SK-N-SH (cell line): Measurements from ENCODE around the gene MAPK14. TPM values are rescaled to one million over a fixed set of nuclear protein-coding genes. Genes with fewer than 3 reads are reported as not detected.

Source experiments
- CTCF ChIA-PET: fragments of 300-600, 350-600 bp; formaldehyde crosslinking; extraction: SDS; loops from one replicate; lab custom pipeline; 2021; lab: Yijun Ruan, JAX
- POLR2A ChIA-PET: fragments of 350-600 bp; sonication (Branson Sonifier 250); formaldehyde crosslinking; extraction: SDS; loops from one replicate; lab custom pipeline; 2020; ENCODE audit warnings: antibody characterized with exemption, inconsistent platforms; lab: Yijun Ruan, JAX
- DNase-seq: peaks from one replicate; pipeline ENCODE4 v3.0.0; 2012
- H2AFZ ChIP-seq: fragments of 200-600 bp; sonication (generic); 2 replicates; pipeline ENCODE4 v1.8.1; 2016; ENCODE audit warnings: antibody characterized with exemption, mild to moderate bottlenecking, low read depth
- H3F3A ChIP-seq: fragments of 200-600 bp; sonication (generic); replicated peaks from 2 replicates; pipeline ENCODE3; 2016; ENCODE audit warnings: antibody characterized with exemption, mild to moderate bottlenecking; ENCODE audit not compliant: insufficient read depth
- H3K27ac ChIP-seq, 2 experiments: fragments of 200-500 bp in 1 of 2; fragments of 200-600 bp in 1 of 2; sonication (Bioruptor generic) in 1 of 2; sonication (generic), shearing (Covaris generic) in 1 of 2; 2 replicates each; pipeline versions ENCODE4 v1.5.1 to v1.6.1; 2014 to 2016; ENCODE audit warnings: low read depth in 2 of 2, inconsistent platforms in 1 of 2, low read length in 1 of 2, mild to moderate bottlenecking in 1 of 2, mixed read lengths in 1 of 2
- H3K27me3 ChIP-seq: fragments of 200-600 bp; sonication (generic), shearing (Covaris generic); 2 replicates; pipeline ENCODE4 v1.6.1; 2016; ENCODE audit warnings: mixed run types; ENCODE audit not compliant: insufficient read depth
- H3K36me3 ChIP-seq, 2 experiments: fragments of 200-500 bp in 1 of 2; fragments of 200-600 bp in 1 of 2; sonication (Bioruptor generic) in 1 of 2; sonication (generic) in 1 of 2; replicated peaks in 1 of 2; 2 replicates each; pipeline versions ENCODE3 to v1.5.1; 2014 to 2016; ENCODE audit warnings: low read length in 1 of 2, mild to moderate bottlenecking in 1 of 2; ENCODE audit not compliant: insufficient read depth in 2 of 2, control insufficient read depth in 1 of 2
- H3K4me1 ChIP-seq, 2 experiments: fragments of 200-500 bp in 1 of 2; fragments of 200-600 bp in 1 of 2; sonication (Bioruptor generic) in 1 of 2; sonication (generic), shearing (Covaris generic) in 1 of 2; 2 replicates each; pipeline versions ENCODE4 v1.5.1 to v1.6.1; 2014 to 2016; ENCODE audit warnings: low read depth in 1 of 2, low read length in 1 of 2, mixed run types in 1 of 2; ENCODE audit not compliant: insufficient read depth in 2 of 2, control insufficient read depth in 1 of 2
- H3K4me2 ChIP-seq: fragments of 200-600 bp; sonication (generic), shearing (Covaris generic); 2 replicates; pipeline ENCODE4 v1.6.1; 2017; ENCODE audit warnings: mixed run types
- H3K4me3 ChIP-seq, 2 experiments: fragments of 200-500 bp in 1 of 2; fragments of 200-600 bp in 1 of 2; sonication (Bioruptor generic) in 1 of 2; sonication (generic), shearing (Covaris generic) in 1 of 2; 2 replicates each; pipeline versions ENCODE4 v1.5.1 to v1.8.1; 2014 to 2016; ENCODE audit warnings: low read depth in 2 of 2, inconsistent platforms in 1 of 2, low read length in 1 of 2, mild to moderate bottlenecking in 1 of 2, mixed read lengths in 1 of 2, moderate library complexity in 1 of 2
- H3K79me2 ChIP-seq: fragments of 200-600 bp; sonication (generic); 2 replicates; pipeline ENCODE4 v1.8.1; 2017; ENCODE audit warnings: mild to moderate bottlenecking; ENCODE audit not compliant: insufficient read depth
- H3K9ac ChIP-seq: fragments of 200-600 bp; sonication (generic); 2 replicates; pipeline ENCODE4 v1.6.1; 2017; ENCODE audit warnings: mixed run types
- H3K9me2 ChIP-seq: fragments of 200-600 bp; sonication (generic); 2 replicates; pipeline ENCODE4 v1.6.1; 2017; ENCODE audit warnings: mixed run types
- H3K9me3 ChIP-seq: fragments of 200-600 bp; sonication (generic); 2 replicates; pipeline ENCODE4 v1.6.1; 2017; ENCODE audit warnings: mixed run types, mild to moderate bottlenecking, moderate library complexity
- H4K20me1 ChIP-seq: fragments of 200-600 bp; sonication (generic); 2 replicates; pipeline ENCODE4 v1.6.1; 2017; ENCODE audit warnings: mild to moderate bottlenecking, mixed run types; ENCODE audit not compliant: insufficient read depth
- CHD2 ChIP-seq: fragments of 150-350 bp; IDR thresholded peaks from 2 replicates; pipeline ENCODE4 v1.6.1; 2018; ENCODE audit warnings: low read length; ENCODE audit not compliant: partially characterized antibody
- EP300 ChIP-seq, 2 experiments: IDR thresholded peaks; 2 replicates each; pipeline versions ENCODE4 v1.4.0 to v1.6.1; 2012; ENCODE audit warnings: borderline replicate concordance in 1 of 2, low read depth in 1 of 2, low read length in 1 of 2
- FOSL2 ChIP-seq: IDR thresholded peaks from 2 replicates; pipeline ENCODE4 v1.4.0; 2012; ENCODE audit warnings: low read depth, mild to moderate bottlenecking, moderate library complexity, borderline replicate concordance
- FOXJ3 ChIP-seq: sonication (generic); formaldehyde crosslinking; IDR thresholded peaks from 2 replicates; pipeline ENCODE4 v1.5.1; 2020; ENCODE audit warnings: mild to moderate bottlenecking, missing genetic modification reagents
- GABPA ChIP-seq: IDR thresholded peaks from 2 replicates; pipeline ENCODE4 v1.4.0; 2012; ENCODE audit warnings: low read depth, mild to moderate bottlenecking
- MEF2A ChIP-seq: IDR thresholded peaks from 2 replicates; pipeline ENCODE4 v1.4.0; 2012; ENCODE audit warnings: low read depth, borderline replicate concordance
- MXI1 ChIP-seq: IDR thresholded peaks from 2 replicates; pipeline ENCODE4 v1.6.1; 2012; ENCODE audit warnings: mild to moderate bottlenecking, low read depth, low read length, improper control_type of control experiment
- NRF1 ChIP-seq: IDR thresholded peaks from 2 replicates; pipeline ENCODE4 v1.6.1; 2012; ENCODE audit warnings: low read depth, mild to moderate bottlenecking, low read length
- PBX3 ChIP-seq: IDR thresholded peaks from 2 replicates; pipeline ENCODE4; 2012
- POLR2AphosphoS5 ChIP-seq: IDR thresholded peaks from 2 replicates; pipeline ENCODE4 v1.6.1; 2012; ENCODE audit warnings: low read depth, low read length
- RAD21 ChIP-seq: IDR thresholded peaks from 2 replicates; pipeline ENCODE4 v1.6.1; 2012; ENCODE audit warnings: mild to moderate bottlenecking, low read length
- RXRA ChIP-seq: IDR thresholded peaks from 2 replicates; pipeline ENCODE4 v1.4.0; 2012; ENCODE audit warnings: low read depth, mild to moderate bottlenecking, borderline replicate concordance
- SIN3A ChIP-seq: IDR thresholded peaks from 2 replicates; pipeline ENCODE4 v1.6.1; 2012; ENCODE audit warnings: low read depth, mild to moderate bottlenecking, low read length, moderate library complexity, borderline replicate concordance
- TCF12 ChIP-seq: IDR thresholded peaks from 2 replicates; pipeline ENCODE4 v1.4.0; 2012
- TEAD4 ChIP-seq: IDR thresholded peaks from 2 replicates; pipeline ENCODE4 v1.4.0; 2012; ENCODE audit warnings: mild to moderate bottlenecking, borderline replicate concordance; ENCODE audit not compliant: insufficient read depth
- USF1 ChIP-seq: IDR thresholded peaks from 2 replicates; pipeline ENCODE4 v1.4.0; 2012; ENCODE audit warnings: low read depth, borderline replicate concordance
- YY1 ChIP-seq: IDR thresholded peaks from 2 replicates; pipeline ENCODE4 v1.4.0; 2012; ENCODE audit warnings: low read depth, mild to moderate bottlenecking
- whole genome bisulfite sequencing: methylation state at CpG from one replicate; pipeline ENCODE4 v1.1.6; 2017; ENCODE audit warnings: low lambda C conversion rate; 5-methylcytosine and 5-hydroxymethylcytosine counted together
- polyA plus RNA-seq, 3 experiments: library from polyadenylated mRNA; depleted of rRNA; stranded (reverse); fragments of >200 nt; gene quantifications; 2 replicates each; pipeline ENCODE4 v1.2.3, GENCODE V29; 2012
- TF ChIP-seq, protein P1 (sequence below): IDR thresholded peaks from 2 replicates; pipeline ENCODE4 v1.4.0; 2012; ENCODE audit warnings: low read depth
- TF ChIP-seq, protein P2 (sequence below): fragments of 200-600 bp; sonication (generic); IDR thresholded peaks from 2 replicates; pipeline ENCODE4 v1.6.1; 2017; ENCODE audit warnings: antibody characterized with exemption, mild to moderate bottlenecking, moderate library complexity
- TF ChIP-seq, protein P3 (sequence below): IDR thresholded peaks from 2 replicates; pipeline ENCODE4 v1.4.0; 2012; ENCODE audit warnings: low read depth, borderline replicate concordance

MAPK14 gene
- polyA plus RNA-seq, 1 of the 3 experiments (the other 2 are of a cell fraction) = 19.8 TPM

- H3K9ac ChIP-seq = no peak overlapping the region
- H3K9me3 ChIP-seq = no peaks in the 10 kb centered on the region
- H3K36me3 ChIP-seq = peaks cover 0 to 4% of the 10 kb centered on the region in 2 experiments
- no peak overlapping the region for H2AFZ ChIP-seq
- H3K79me2 ChIP-seq = no peaks in the 10 kb centered on the region
- no peaks in the 10 kb centered on the region for H3K27me3 ChIP-seq
- DNase-seq = no peak
- 86% methylated on average over 6 of the region's 6 CpGs for WGBS
- TF ChIP-seq YY1 = no peak
- TF ChIP-seq, protein P1, sequence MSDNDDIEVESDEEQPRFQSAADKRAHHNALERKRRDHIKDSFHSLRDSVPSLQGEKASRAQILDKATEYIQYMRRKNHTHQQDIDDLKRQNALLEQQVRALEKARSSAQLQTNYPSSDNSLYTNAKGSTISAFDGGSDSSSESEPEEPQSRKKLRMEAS = no peak
- TF ChIP-seq FOXJ3 = no peak
- no peak for TF ChIP-seq POLR2AphosphoS5
- TF ChIP-seq FOSL2 = no peak
- TF ChIP-seq MEF2A = no peak
- no peak for TF ChIP-seq USF1
- TF ChIP-seq TEAD4 = no peak
- no peak for TF ChIP-seq MXI1
- TF ChIP-seq GABPA = no peak
- H3K4me2 ChIP-seq = no peak overlapping the region
- ChIA-PET POLR2A (no interaction called here), CTCF (interaction anchor here (2.0 to 2.6 kb wide), 2 partner anchors 20 to 25 kb away, joined by 7 to 12 read pairs; no protein-coding TSS in a partner anchor)
- H3K27ac ChIP-seq = no peak overlapping the region
- no peaks in the 10 kb centered on the region for H3K9me2 ChIP-seq
- no peaks in the 10 kb centered on the region for H4K20me1 ChIP-seq
- H3K4me1 ChIP-seq = peaks cover 0 to 21% of the 10 kb centered on the region in 2 experiments; a peak in 1 of 4 replicates
- H3F3A ChIP-seq = peaks cover 12% of the 10 kb centered on the region
- H3K4me3 ChIP-seq = no peak overlapping the region
Observed at GRCh38 chr6:36120018-36120417, 92.4 kb downstream of the MAPK14 start.

DNA sequence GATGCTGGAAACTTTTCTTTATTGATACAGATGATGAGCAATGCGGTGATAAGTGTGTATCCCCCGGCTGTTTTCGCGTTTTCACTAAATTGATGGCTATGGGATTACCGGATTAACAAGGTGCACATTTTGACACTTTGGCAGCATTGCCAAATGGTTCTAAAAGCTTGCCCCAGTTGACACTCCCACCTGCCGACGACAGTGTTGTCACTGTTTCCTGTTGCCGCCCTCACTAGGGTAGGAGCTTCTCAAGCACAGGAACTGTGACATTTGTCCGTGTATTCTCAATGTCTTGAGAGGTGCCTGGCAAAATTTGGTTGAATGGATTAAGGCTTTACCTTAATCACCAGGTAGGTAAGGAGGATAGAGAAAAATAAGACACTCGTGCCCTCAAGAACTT, 92.9 kb downstream of the MAPK14 start:
- H3K27ac ChIP-seq = no peak overlapping the region
- no peak overlapping the region for H3K4me3 ChIP-seq
- no peaks in the 10 kb centered on the region for H3K9me3 ChIP-seq
- ChIA-PET CTCF (interaction anchor here (1.1 to 2.6 kb wide), 7 partner anchors 11 to 220 kb away, joined by 3 to 12 read pairs (median 7); partner anchors contain the start of gene MAPK14), POLR2A (no interaction called here)
- WGBS = 85% methylated on average over 10 of the region's 10 CpGs
- H4K20me1 ChIP-seq = no peaks in the 10 kb centered on the region
- H2AFZ ChIP-seq = no peak overlapping the region
- peaks cover 0 to 4% of the 10 kb centered on the region in 2 experiments for H3K36me3 ChIP-seq
- no peak for DNase-seq
- H3K27me3 ChIP-seq = no peaks in the 10 kb centered on the region
- no peak overlapping the region for H3K4me2 ChIP-seq
- H3K9ac ChIP-seq = no peak overlapping the region
- H3K4me1 ChIP-seq = peaks cover 0 to 21% of the 10 kb centered on the region in 2 experiments; a peak in 1 of 4 replicates
- H3K79me2 ChIP-seq = no peaks in the 10 kb centered on the region
- no peaks in the 10 kb centered on the region for H3K9me2 ChIP-seq
- H3F3A ChIP-seq = peaks cover 12% of the 10 kb centered on the region
- no peak for TF ChIP-seq RXRA
- TF ChIP-seq, protein P2, sequence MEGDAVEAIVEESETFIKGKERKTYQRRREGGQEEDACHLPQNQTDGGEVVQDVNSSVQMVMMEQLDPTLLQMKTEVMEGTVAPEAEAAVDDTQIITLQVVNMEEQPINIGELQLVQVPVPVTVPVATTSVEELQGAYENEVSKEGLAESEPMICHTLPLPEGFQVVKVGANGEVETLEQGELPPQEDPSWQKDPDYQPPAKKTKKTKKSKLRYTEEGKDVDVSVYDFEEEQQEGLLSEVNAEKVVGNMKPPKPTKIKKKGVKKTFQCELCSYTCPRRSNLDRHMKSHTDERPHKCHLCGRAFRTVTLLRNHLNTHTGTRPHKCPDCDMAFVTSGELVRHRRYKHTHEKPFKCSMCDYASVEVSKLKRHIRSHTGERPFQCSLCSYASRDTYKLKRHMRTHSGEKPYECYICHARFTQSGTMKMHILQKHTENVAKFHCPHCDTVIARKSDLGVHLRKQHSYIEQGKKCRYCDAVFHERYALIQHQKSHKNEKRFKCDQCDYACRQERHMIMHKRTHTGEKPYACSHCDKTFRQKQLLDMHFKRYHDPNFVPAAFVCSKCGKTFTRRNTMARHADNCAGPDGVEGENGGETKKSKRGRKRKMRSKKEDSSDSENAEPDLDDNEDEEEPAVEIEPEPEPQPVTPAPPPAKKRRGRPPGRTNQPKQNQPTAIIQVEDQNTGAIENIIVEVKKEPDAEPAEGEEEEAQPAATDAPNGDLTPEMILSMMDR = no peak
- no peak for TF ChIP-seq RAD21
- TF ChIP-seq CHD2 = no peak
- TF ChIP-seq, protein P3, sequence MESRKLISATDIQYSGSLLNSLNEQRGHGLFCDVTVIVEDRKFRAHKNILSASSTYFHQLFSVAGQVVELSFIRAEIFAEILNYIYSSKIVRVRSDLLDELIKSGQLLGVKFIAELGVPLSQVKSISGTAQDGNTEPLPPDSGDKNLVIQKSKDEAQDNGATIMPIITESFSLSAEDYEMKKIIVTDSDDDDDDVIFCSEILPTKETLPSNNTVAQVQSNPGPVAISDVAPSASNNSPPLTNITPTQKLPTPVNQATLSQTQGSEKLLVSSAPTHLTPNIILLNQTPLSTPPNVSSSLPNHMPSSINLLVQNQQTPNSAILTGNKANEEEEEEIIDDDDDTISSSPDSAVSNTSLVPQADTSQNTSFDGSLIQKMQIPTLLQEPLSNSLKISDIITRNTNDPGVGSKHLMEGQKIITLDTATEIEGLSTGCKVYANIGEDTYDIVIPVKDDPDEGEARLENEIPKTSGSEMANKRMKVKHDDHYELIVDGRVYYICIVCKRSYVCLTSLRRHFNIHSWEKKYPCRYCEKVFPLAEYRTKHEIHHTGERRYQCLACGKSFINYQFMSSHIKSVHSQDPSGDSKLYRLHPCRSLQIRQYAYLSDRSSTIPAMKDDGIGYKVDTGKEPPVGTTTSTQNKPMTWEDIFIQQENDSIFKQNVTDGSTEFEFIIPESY = no peak
- no peak for TF ChIP-seq FOXJ3
- no peak for TF ChIP-seq GABPA
- no peak for TF ChIP-seq PBX3
- TF ChIP-seq TCF12 = no peak
- no peak for TF ChIP-seq FOSL2
- TF ChIP-seq USF1 = no peak
- TF ChIP-seq SIN3A = no peak
- TF ChIP-seq, protein P1 = no peak
- TF ChIP-seq MEF2A = no peak
- TF ChIP-seq TEAD4 = no peak
- no peak for TF ChIP-seq NRF1
- no peak for TF ChIP-seq MXI1
- TF ChIP-seq EP300 (IDR thresholded peaks at IDR 0.05; ENCODE audit: borderline replicate concordance in 1 of 2, low read depth in 1 of 2, low read length in 1 of 2) = no peak
